Measurements from ENCODE around the gene EVPL.
"Not testable (repeated sequence)": the region's sequence is repeated elsewhere in the genome, so short reads cannot be mapped to it uniquely, and the experiment has no call there.

EVPL gene

GRCh38 chr17:76027159-76027839 lies at the start of gene EVPL:
TSS of gene EVPL (minus strand) at chr17:76027306. CDS start at chr17:76027198, 108 bp downstream.
- DNase-seq (ENCODE audit: low spot score): no peak
- FAIRE-seq: peak; percentile 66

- FAIRE-seq (no peak), DNase-seq (ENCODE audit: low spot score) (no peak)
Measured at GRCh38 chr17:76076146-76076764, 49.1 kb upstream of the EVPL start.

- peak; percentile 51 for DNase-seq (ENCODE audit: low spot score)
- no peak for FAIRE-seq
Measured at GRCh38 chr17:76075364-76076145, 48.4 kb upstream of the EVPL start.

GRCh38 chr17:76074390-76075363 lies 47.6 kb upstream of the EVPL start, which contains the start of gene GALR2:
TSS of gene GALR2 (plus strand) at chr17:76074781. CDS start at chr17:76074884, 103 bp downstream.
- FAIRE-seq (peak; percentile 61), DNase-seq (ENCODE audit: low spot score) (no peak)

- DNase-seq (ENCODE audit: low spot score) (peak; percentile 99), FAIRE-seq (peak; percentile 99)
Measured at GRCh38 chr17:76072148-76072858, 45.2 kb upstream of the EVPL start, which contains the start of gene SRP68. TSS of gene SRP68 (minus strand) at chr17:76072517. CDS start at chr17:76072491, 26 bp downstream.

GRCh38 chr17:76071531-76072147 lies 44.5 kb upstream of the EVPL start:
- FAIRE-seq (no peak), DNase-seq (ENCODE audit: low spot score) (no peak)

GRCh38 chr17:76065775-76066174 lies 38.7 kb upstream of the EVPL start:
- no peak for DNase-seq (ENCODE audit: low spot score)
- FAIRE-seq: no peak

GRCh38 chr17:76063875-76064546 lies 36.9 kb upstream of the EVPL start:
- FAIRE-seq: no peak
- no peak for DNase-seq (ENCODE audit: low spot score)

- DNase-seq (ENCODE audit: low spot score); FAIRE-seq: not testable (repeated sequence)
Measured at GRCh38 chr17:76058264-76058663, 31.2 kb upstream of the EVPL start.

GRCh38 chr17:76056882-76057281 lies 29.8 kb upstream of the EVPL start:
- no peak for DNase-seq (ENCODE audit: low spot score)
- FAIRE-seq: no peak

GRCh38 chr17:76054112-76054476 lies 27.0 kb upstream of the EVPL start:
- FAIRE-seq: no peak

GRCh38 chr17:76053246-76054111 lies 26.4 kb upstream of the EVPL start:
- FAIRE-seq (no peak), DNase-seq (ENCODE audit: low spot score) (peak; percentile 50)

More at GRCh38 chr17:76054112-76054476, 27.0 kb upstream of the EVPL start:
- peak; percentile 53 for DNase-seq (ENCODE audit: low spot score)

GRCh38 chr17:76051561-76051960 lies 24.5 kb upstream of the EVPL start:
- no peak for DNase-seq (ENCODE audit: low spot score)
- FAIRE-seq: no peak

- DNase-seq (ENCODE audit: low spot score): no peak
- FAIRE-seq: no peak
Measured at GRCh38 chr17:76050538-76051467, 23.7 kb upstream of the EVPL start.

GRCh38 chr17:76049836-76050537 lies 22.9 kb upstream of the EVPL start:
- DNase-seq (ENCODE audit: low spot score): no peak
- no peak for FAIRE-seq

- DNase-seq (ENCODE audit: low spot score) (no peak), FAIRE-seq (no peak)
Measured at GRCh38 chr17:76049239-76049638, 22.1 kb upstream of the EVPL start.

Data from urothelium cell line (cell line).